Colonic mucosa (tissue), 4 donors: Measurements from ENCODE around the gene FTO. TPM values are rescaled to one million over a fixed set of nuclear protein-coding genes. Genes with fewer than 3 reads are reported as not detected.

Experiments
- DNase-seq: peaks from one replicate; pipeline ENCODE4 v3.0.0-alpha.2; 2020
- H3K27ac ChIP-seq: fragments of 200-600 bp; one replicate; pipeline ENCODE4 v1.8.0; 2021
- H3K27me3 ChIP-seq: fragments of 200-600 bp; one replicate; pipeline ENCODE4 v1.8.0; 2021
- H3K36me3 ChIP-seq: fragments of 200-600 bp; one replicate; pipeline ENCODE4 v1.8.0; 2021
- H3K4me1 ChIP-seq: fragments of 200-600 bp; one replicate; pipeline ENCODE4 v1.8.0; 2021; ENCODE audit warnings: mild to moderate bottlenecking
- H3K4me3 ChIP-seq: fragments of 200-600 bp; one replicate; pipeline ENCODE4 v1.8.0; 2021
- H3K9ac ChIP-seq, 2 donors: one replicate each; pipeline ENCODE4 v1.7.0; 2013; ENCODE audit warnings: control low read depth in 2 of 2, low read depth in 2 of 2, low read length in 2 of 2
- H3K9me3 ChIP-seq: fragments of 200-600 bp; one replicate; pipeline ENCODE4 v1.8.0; 2021
- CTCF ChIP-seq: fragments of 200-600 bp; IDR thresholded peaks from one replicate; pipeline ENCODE4 v1.8.0; 2022; ENCODE audit warnings: antibody characterized with exemption, mild to moderate bottlenecking
- intact Hi-C: fragments of 100-400 bp; cut with DNase I; formaldehyde crosslinking; loops from one replicate; pipeline ENCODE4 v1.14.1; 2022
- total RNA-seq, 2 donors: library from RNA; stranded (reverse); fragmentation: NEBNext Ultra II Directional in 1 of 2; extraction: Animal tissue kit (Norgen Biotek cat#: 25700) in 1 of 2; gene quantifications; one replicate each; pipeline ENCODE4 v1.2.1, GENCODE V29; 2021
- donor health status: healthy.
- donor health status: DM: no; HTN: no; CAD: no.
- donor health status: DM: no; HTN: no; CAD: no.

Gene FTO
- total RNA-seq, 2 donors from 2014 or later = 38.3 to 39.2 TPM

DNA sequence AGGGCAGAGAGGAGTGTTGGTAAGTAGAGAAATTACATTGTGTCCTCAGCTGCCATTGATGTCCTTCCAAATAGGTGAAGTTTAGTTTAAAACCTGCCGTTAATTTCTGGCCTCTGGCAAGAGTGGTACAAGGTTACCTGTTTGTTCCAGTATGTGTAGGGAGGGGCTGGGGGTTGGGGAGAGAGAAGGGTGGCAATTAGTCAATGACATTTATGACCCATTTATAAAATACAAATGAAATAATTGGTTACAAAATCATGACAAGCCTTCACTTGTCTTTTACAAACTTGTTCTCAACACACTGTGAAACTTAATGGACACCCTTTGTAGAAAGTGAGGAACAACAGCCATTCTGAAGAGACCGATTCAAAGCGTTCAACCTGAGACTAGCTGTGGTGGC is 281.0 kb downstream of the FTO start:
- Histone ChIP-seq H3K4me3 (no peak overlapping the region), H3K27ac (no peak overlapping the region), H3K9me3 (no peaks in the 10 kb centered on the region), H3K4me1 (no peaks in the 10 kb centered on the region), H3K9ac (no peak overlapping the region), H3K36me3 (no peaks in the 10 kb centered on the region), H3K27me3 (no peaks in the 10 kb centered on the region)
- intact Hi-C loops = no loop called here
- no peak for TF ChIP-seq CTCF
- no peak for DNase-seq

DNA sequence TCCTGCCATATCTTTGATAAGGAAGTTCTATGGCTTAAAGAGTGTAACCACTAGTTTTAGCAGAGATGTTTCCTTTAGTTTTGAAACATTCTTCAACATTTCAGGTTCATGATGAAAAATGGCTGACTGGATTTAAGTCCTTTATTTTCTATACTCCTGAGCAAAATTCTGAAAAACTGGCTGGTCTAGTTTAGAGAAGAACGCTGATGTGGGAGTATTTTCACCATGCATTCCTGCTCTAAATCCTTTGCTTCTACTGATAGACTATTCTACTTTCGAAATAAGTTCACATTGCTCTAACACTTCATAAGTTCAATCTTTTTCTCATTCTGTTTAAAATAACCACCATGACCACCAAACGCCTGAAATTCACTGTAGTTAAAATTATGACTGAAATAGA is 281.9 kb downstream of the FTO start:
- H3K27me3 ChIP-seq = no peaks in the 10 kb centered on the region
- no peak for TF ChIP-seq CTCF
- intact Hi-C loops = no loop called here
- H3K4me1 ChIP-seq = no peaks in the 10 kb centered on the region
- DNase-seq = no peak
- no peak overlapping the region for H3K4me3 ChIP-seq
- H3K9ac ChIP-seq = no peak overlapping the region
- H3K36me3 ChIP-seq = no peaks in the 10 kb centered on the region
- no peak overlapping the region for H3K27ac ChIP-seq
- no peaks in the 10 kb centered on the region for H3K9me3 ChIP-seq

GRCh38 chr16:53986793-53987192 is 282.8 kb downstream of the FTO start:
- no peak overlapping the region for H3K27ac ChIP-seq
- no peaks in the 10 kb centered on the region for H3K27me3 ChIP-seq
- H3K9me3 ChIP-seq = no peaks in the 10 kb centered on the region
- intact Hi-C loops = no loop called here
- no peak overlapping the region for H3K4me3 ChIP-seq
- H3K9ac ChIP-seq = no peak overlapping the region
- no peaks in the 10 kb centered on the region for H3K4me1 ChIP-seq
- no peak for TF ChIP-seq CTCF
- DNase-seq = no peak
- H3K36me3 ChIP-seq = no peaks in the 10 kb centered on the region

GRCh38 chr16:53988136-53988535 is 284.2 kb downstream of the FTO start:
- H3K4me1 ChIP-seq = no peaks in the 10 kb centered on the region
- H3K9ac ChIP-seq = no peak overlapping the region
- TF ChIP-seq CTCF = no peak

DNA sequence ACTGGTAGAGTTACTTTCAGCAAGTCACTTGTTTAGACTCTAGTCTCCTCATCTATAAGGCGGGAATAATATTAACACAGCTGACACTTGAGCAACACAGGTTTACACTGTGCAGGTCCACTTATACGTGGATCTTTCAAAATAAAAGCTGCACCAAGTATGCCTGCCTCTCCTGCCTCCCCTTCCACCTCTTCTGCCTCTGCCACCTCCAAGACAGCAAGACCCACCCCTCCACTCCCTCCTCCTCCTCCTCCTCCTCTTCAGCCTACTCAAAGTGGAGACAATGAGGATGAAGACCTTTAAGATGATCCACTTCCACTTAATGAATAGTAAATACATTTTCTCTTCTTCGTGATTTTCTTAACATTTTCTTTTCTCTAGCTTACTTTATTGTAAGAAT is 285.6 kb downstream of the FTO start:
- H3K27me3 ChIP-seq = no peaks in the 10 kb centered on the region
- H3K9me3 ChIP-seq = no peaks in the 10 kb centered on the region
- H3K4me3 ChIP-seq = no peak overlapping the region
- intact Hi-C loops = no loop called here
- no peak for DNase-seq
- no peaks in the 10 kb centered on the region for H3K4me1 ChIP-seq
- H3K27ac ChIP-seq = no peak overlapping the region
- H3K9ac ChIP-seq = no peak overlapping the region
- no peak for TF ChIP-seq CTCF
- no peaks in the 10 kb centered on the region for H3K36me3 ChIP-seq

More at GRCh38 chr16:53988136-53988535, 284.2 kb downstream of the FTO start:
- no peak for DNase-seq
- intact Hi-C loops = no loop called here
- H3K9me3 ChIP-seq = no peaks in the 10 kb centered on the region
- no peaks in the 10 kb centered on the region for H3K27me3 ChIP-seq
- H3K27ac ChIP-seq = no peak overlapping the region
- no peaks in the 10 kb centered on the region for H3K36me3 ChIP-seq
- no peak overlapping the region for H3K4me3 ChIP-seq
